CD4-positive, alpha-beta T cell treated with Interleukin-21 for 1 hour (primary cell): ENCODE measurements around the gene IGF2BP2.
A peak's percentile ranks its signal among the peaks of the same experiment; 100 is the strongest.
"Not testable (repeated sequence)": the region's sequence is repeated elsewhere in the genome, so short reads cannot be mapped to it uniquely, and the experiment has no call there.

Experiments
- DNase-seq: peaks from one replicate; pipeline ENCODE4 v3.0.0-alpha.2; 2020

Gene IGF2BP2

DNA sequence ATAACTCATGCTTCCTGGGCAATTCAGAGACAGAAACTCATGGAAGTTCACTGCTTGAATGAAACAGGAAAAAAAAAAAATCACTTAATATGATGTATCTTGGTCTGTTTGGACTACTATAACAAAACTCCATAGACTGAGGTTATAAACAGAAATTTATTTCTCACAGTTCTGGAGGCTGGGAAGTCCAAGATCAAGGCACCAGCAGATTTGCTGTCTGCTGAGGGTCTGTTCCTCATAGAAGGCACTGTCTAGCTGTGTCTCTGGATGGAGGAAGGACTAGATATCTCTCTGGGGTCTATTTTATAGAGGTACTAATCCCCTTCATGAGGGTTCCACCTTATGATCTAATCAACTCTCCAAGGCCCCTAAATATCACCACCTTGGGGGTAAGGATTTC, 119.3 kb downstream of the IGF2BP2 start:
- DNase-seq: no peak

DNA sequence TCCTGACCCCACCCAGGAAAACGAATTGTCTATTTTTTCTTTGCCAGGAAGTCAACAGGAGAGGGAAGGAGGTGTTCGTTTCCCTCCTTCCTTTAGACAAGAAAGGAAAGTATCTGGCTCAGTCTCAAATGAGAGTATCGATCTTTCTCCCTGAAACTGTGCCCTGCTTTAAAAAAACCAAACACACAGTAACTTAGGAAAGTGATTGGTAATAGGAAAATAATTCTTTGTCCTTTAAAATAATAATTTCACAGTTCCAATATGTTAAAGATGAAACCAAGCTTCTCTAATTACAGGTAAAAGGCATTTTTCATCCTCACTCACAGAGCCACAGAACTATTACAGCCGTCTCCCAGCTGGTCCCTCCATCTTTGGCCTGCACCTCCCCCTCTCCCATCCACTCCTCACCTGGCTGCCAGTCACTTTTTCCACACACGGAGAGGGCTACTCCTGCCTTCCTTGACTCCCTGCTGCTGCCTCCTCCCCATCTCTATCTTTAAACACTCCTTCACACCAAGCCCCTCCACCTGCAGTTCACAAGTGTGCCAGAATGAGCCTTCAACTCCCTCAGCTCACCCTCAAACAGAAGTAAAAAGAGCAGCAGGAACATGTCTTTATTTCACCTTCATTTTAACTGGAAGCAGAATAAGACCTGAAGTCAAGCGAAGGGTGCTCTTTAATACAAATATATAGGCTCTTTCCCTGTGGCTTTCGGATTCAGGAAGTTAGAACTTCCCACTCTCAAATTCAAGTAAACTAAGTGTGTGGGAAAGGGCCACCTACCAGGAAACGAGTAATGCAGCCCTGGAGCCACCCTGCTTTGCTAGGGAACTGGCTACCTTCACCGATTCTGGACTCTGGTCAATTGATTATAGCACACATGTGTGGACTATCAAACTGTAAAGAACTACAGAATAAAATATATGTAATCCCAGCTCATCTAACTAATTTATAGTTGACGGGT, 122.3 kb downstream of the IGF2BP2 start:
- DNase-seq: no peak

DNA sequence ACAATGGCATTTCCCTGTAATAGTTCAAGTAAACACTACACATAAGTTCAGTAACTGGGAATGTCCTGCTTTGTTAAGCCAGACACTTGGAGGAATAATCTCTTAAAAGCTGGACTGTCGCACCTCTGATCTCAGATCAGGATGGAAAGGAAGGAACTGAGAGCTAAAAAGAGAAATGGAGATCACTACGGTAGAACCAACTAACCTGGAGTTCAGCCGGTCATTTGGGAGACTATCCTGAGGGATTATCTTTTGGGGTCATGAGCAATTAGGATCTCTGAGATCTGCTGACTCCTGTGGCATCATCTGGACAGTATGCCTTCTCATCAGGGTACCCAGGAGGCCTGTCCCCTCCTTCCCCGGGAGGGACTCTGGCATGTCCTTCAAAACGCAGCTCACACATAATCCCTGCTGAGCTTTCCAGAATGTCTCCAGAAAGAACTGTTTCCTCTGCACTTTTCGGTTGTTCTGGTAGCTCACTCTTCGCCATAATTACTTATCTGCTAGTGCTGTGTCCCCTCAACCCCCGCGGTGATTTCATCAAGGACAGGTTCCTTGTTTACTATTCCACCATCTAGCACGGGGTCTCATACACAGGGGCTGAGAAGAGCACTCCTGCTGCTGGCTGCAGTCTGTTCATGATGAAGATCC, 123.1 kb downstream of the IGF2BP2 start:
- DNase-seq: no peak

DNA sequence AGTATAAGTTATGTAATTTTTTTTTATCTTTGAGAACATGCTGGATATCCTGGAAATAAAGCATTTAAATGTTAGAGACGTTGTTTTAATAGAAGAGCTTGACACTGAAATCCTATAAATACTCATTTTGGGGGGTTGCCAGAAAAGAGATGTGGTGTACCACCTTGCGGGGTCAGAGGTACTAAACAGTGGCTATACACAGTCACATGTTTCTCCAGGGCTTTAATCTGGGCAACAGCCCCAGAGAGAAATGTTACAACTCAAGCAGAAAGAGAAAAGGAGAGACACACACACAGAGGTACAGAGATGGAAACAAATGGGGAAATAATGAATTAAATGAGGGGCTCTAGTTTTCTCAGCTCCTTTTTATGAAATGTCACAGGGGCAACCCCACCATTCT, 124.9 kb downstream of the IGF2BP2 start:
- no peak for DNase-seq

DNA sequence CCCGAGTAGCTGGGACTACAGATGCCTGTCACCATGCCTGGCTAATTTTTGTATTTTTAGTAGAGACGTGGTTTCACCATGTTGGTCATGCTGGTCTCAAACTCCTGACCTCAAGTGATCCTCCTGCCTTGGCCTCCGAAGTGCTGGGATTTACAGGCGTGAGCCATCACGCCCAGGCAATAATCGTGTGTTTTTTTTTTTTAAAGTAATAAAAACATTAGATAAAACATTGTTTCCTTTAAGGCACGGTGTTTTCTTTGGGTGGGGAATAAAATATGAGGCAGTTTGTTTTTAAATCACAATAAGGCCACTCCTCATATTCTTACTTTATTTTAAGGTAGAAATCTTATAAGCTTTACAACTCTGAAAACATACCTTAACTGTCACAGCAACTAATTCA, 127.6 kb downstream of the IGF2BP2 start:
- not testable (repeated sequence) for DNase-seq

DNA sequence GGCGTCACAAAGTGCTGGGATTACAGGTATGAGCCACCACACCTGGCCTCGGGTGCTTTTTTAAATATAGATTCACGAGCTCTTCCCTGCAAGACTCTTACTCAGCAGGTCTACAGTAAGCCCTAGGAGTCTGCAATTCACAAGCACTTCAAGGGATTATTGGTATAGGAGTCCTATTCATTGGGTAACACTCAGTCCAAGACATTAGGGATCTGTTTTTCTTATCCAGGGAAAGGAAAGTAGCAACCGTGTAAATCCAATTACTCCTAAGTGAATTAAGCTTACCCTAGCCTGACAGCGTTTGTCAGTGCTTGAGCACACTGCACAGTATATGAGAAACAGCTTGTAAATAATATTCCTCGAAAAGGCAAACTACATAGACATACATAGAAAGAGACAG, 128.8 kb downstream of the IGF2BP2 start:
- DNase-seq: no peak

DNA sequence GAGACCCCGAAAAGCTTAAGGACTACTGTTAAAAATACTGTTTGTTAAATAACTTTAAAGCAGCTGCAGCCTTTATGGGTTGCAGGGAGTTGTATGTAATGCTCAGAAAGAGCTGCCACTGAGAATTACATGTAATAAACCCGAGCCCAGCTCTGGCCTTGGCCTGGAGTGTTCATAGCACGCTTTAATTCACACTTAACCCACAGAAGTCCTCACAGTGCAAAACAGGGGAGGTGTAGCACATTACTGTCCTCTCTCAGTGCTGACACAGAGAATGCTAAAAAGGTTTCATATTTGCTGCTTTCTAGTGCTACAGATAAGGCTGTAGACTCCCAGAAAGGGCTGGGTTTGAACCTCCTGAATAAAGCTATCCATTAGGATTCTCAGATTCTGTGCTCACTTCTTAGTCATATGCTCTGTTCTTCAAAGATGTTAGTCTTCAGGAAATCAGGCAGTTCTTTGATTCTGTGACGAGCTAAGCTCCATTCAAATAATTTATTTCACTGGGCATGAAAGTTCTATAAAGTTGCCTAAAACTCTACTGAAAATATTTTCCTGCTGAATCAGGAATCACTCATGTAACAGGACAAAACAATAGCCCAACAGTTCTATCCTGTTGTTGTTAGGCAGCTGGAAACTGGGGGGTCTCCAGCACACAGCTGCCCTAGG, 130.7 kb downstream of the IGF2BP2 start:
- DNase-seq: no peak

DNA sequence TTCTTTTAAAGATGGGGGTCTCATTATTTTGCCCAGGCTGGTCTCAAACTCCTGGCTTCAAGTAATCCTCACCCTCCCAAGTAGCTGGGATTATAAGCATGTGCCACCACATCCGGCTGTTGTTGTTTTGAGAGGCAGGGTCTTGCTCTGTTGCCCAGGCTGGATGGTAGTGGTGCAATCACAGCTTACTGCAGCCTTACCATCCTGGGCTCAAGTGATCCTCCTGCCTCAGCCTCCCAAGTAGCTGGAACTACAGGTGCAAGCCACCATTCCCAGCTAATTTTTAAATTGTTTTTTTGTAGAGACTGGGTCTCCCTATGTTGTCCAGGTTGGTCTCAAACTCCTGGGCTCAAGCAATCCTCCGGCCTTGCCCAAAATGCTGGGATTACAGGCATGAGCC, 133.2 kb downstream of the IGF2BP2 start:
- no peak for DNase-seq

DNA sequence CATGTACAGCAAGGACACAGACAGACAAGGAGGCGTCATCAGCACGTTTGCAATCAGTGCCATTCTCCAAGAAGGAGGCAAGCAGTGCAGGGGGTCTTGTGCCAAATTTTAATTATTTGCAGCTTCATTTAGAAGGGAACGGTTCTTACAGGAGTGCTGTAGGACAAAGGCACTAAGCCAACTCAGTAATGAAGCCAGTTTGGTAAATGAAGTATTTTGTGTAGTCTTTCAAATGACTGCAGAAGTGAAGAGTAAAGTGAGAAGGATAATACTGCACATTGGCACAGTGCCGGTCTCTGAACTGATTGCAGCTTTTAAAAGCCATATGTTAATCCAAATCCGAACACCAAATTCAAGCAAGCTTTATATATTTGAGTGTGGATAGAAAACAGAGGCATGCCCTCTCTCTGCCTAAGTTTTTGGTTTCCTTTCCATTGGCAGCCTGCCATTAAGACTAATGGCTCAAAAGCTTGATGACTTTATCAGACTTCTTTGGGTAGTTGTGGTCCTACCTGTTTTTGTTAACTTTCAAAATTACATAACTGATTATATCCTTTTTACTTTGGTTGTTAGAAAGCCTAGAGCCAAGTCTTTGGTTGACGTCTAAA, 137.5 kb downstream of the IGF2BP2 start:
- no peak for DNase-seq

DNA sequence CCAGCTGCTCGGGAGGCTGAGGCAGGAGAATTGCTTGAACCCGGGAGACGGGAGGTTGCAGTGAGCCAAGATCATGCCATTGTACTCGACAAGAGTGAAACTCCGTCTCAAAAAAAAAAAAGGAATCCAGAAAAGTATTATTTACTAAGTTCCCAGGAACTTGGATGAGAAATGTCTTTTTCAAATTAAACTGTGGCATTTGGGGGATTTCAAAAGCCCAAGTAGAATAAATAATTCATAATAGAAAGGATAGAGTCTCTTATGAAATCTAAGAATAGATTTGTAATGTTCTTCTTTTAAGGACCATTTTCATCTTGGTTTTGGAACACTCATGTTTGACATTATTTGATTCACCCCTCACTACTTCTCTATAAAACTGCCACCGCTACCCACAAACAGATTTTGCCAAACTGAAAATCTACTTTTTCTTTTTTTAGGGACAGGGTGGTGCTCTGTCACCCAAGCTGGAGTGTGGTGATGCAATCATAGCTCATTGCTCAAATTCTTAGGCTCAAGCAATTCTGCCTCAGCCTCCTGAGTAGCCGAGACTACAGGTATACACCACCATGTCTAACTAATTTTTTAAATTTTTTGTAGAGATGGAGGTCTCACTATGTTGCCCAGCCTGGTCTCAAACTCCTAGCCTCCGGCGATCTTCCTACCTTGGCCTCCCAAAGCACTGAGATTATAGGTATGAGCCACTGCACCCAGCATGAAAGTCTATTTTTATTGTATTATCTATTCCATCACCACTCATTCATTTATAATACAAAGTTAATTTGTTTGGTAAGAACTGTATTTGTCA, 139.4 kb downstream of the IGF2BP2 start:
- no peak for DNase-seq

DNA sequence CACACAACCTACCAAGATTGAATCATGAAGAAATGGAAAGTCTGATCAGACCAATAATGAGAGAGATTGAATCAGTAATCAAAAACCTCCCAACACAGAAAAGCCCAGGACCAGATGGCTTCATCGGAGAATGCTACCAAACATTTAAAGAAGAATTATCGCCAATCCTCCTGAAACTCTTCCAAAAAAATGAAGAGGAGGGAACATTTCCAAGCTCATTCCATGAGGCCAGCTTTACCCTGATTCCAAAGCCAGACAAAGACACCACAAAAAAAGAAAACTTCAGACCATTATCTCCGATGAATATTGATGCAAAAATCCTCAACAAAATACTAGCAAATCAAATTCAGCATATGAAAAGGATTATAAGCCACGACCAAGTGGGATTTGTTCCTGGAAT, 144.6 kb downstream of the IGF2BP2 start:
- no peak for DNase-seq

DNA sequence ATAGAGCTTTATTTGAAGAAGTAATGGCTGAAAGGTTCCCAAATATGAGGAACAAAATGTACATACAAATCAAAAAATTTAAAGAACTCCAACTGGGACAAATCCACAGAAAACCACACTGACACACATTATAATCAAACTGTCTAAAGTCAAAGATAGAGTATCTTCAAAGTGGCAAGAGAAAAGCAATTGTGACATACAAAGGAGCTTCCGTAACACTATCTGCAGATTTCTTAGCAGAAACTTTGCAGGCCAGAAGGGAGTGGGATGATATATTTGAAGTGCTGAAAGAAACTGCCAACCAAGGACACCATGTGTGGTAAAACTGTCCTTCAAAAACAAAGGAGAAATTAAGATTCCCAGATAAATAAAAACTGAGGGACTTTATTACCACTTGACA, 146.8 kb downstream of the IGF2BP2 start:
- no peak for DNase-seq

DNA sequence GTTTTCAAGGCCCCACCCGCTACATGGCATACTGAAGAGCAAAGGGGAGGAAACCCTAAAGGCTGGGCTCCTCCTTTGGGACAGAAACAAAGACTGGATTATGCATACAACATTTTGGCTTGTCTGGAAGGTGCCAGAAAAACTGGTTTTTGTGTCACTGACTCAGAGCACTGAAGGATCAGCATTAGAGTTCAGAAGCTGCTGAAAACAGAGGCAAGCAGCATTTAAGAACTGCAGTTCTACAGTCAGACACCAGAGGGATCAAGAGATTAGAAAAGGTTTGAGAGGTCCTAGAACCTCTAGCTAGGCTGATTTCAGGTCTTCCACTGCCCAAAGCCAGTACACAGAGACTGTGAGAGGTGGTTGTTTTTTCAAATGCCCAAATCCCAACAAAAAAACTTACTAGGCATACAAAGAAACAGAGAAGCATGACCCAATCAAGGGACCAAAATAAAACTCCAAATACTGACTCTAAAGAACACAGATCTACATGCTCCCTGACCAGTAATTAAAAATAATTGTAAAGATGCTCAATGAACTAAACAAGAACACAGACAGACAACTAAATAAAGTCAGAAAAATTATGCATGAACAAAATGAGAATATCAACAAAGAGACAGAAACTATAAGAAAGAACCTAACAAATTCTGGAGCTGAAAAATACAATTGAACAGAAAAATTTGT, 147.6 kb downstream of the IGF2BP2 start:
- no peak for DNase-seq

DNA sequence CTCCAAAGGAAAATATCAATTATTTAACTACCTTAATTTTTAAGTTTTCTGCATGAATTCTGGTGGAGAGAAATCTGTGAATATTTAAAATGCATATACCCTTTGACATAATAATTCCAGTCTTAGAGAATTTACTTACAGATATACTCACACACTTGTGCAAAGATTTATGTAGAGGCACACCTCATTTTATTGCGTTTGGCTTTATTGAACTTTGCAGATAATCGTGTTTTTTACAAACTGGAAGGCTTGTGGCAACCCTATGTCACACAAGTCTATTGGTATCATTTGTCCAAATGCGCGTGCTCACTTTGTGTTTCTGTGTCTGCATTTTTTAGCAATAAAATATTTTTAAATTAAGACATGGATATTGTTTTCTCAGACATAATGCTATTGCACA, 157.3 kb downstream of the IGF2BP2 start:
- no peak for DNase-seq

DNA sequence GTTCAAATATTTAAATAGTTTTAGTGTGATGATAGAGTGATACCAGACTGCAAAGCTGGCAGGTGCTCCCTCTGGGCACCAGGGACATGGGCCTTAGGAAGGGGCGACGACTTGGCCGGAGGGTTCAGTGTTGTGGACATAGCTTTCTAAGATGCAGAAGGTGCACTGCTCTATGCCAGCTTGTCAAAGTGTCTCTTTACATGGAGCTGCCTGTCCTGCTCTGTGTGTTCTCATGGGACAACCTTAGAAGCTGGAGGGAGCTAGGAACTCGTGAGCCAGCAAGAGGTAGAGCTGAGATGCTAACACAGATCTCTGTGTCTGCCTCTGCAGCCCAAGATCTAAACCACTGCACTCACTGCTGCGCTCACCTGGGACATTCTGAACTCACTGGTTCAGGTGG, 160.9 kb downstream of the IGF2BP2 start:
- no peak for DNase-seq

DNA sequence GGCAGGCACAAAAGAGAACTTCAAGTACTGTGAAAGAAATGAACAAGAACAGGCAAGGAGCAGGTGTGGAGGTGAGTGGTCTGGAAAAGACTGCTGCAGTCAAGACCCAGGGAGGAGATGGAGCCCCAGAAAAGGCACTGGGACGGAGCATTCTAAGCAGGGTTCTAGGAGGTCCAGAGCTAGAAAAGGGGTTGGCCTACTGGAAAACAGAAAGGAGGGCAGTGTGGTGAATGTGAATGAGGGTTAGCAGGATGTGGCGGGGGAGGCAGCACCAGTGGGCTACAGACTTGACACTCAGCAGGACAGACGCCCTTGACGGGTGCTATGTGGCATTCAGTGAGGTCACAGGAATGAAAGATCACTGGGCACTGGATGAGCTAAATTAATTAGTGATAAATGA, 163.1 kb downstream of the IGF2BP2 start:
- no peak for DNase-seq

DNA sequence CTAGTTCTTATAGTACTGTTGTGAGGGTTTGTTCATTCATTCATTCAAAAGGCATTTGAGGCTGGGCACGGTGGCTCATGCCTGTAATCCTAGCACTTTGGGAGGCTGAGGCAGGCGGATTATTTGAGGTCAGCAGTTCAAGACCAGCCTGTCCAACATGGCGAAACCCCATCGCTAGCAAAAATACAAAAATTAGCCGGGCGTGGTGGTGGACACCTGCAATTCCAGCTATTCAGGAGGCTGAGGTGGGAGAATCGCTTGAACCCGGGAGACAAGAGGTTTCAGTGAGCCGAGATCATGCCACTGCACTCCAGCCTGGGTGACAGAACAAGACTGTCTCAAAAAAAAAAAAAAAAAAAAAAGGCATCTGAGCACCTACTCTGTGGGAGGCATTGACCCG, 163.5 kb downstream of the IGF2BP2 start:
- DNase-seq: not testable (repeated sequence)

DNA sequence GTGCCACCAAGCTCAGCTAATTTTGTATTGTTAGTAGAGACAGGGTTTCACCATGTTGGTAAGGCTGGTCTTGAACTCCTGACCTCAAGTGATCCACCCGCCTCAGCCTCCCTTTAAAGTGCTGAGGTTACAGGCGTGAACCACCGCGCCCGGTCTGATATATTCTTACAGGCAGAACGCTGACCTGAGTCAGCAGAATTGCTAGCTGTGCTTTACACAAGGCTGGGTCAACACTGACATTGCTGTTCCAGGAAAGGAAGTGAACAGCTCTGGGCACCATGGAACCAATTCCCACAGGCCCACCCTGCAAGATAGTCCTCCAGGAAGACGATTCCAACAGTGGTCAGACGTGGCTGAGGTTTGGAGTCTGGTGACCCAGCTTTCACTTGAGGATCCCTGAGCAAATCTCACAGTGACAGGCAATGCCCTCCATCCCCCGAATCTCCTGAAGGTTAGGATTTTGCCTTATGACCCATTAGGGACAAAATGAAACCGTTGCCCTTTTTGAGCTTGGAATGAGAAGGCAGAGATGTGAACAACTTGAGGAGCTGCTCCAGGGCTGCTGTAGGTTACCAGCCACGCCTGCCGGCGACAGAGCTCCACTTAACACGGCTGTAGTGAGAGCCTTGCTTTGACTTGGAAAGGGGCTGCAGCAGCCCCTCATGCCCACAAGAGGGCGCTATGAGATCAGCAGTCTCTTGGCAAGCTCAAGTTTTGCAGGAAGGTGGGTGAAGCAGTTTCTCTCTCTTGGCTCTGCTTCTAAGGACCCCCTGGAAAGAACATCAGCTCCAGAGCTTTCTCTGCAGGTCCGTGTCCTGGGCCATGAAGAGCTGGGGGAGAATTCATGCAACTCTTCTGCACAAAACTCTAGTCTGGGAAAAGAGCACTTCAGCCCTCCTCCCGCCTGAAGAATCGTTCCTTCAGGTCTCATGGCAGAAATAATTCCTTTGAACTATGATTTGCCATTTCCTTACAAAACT, 164.6 kb downstream of the IGF2BP2 start:
- DNase-seq: peak; percentile 61

DNA sequence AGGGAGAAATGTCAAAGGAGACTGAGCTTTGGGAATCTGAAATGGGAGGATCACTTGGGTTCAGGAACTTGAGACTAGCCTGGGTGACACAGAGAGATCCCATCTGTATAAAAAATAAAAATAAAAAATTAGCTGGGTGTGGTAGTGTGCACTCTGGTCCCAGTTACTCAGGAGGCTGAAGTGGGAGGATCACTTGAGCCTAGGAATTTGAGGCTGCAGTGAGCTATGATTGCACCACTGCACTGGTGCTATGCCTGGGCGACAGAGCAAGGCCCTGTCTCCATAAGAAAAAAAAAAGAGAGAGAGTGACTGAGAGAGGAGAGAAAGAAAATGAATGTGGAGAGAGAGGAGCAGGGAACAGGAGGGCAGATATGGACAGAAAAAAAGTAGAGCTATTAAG, 165.9 kb downstream of the IGF2BP2 start:
- DNase-seq: no peak

DNA sequence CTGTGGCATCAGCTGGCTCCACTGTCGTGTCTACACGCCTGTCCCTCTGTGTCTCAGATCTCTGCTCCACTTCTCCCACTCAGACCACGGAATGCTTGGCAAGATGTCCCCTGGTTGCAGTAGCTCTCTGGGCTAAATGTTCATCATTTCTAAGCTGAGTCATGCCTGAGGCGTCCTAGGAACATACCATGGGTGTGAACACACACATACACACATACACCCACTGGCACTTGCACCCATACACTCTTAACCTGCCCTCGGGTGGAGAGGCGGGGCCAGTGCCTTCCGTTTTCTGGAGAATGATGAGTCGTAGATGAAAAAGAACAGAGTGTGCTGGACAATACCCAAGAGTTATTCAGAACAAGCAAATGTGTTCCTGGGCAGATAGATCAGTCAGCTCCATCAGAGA, 166.3 kb downstream of the IGF2BP2 start:
- DNase-seq: no peak
